Osteocyte (in vitro differentiated cells): Measurements from ENCODE around the gene SEC23A. TPM values are rescaled to one million over a fixed set of nuclear protein-coding genes. Genes with fewer than 3 reads are reported as not detected.
"Not testable (repeated sequence)": the region's sequence is repeated elsewhere in the genome, so short reads cannot be mapped to it uniquely, and the experiment has no call there.

ENCODE experiments used
- DNase-seq: peaks from one replicate; pipeline ENCODE4 v3.0.0; 2021; ENCODE audit warnings: mixed read lengths; ENCODE audit not compliant: unreplicated experiment; ENCODE audit errors: extremely low spot score
- H3K27ac Mint-ChIP-seq: one replicate; pipeline ENCODE4 v1.8.0; 2021; ENCODE audit warnings: mild to moderate bottlenecking, mixed read lengths; ENCODE audit not compliant: unreplicated experiment
- H3K27me3 Mint-ChIP-seq: one replicate; pipeline ENCODE4 v1.8.0; 2021; ENCODE audit warnings: mixed read lengths; ENCODE audit not compliant: unreplicated experiment
- H3K36me3 Mint-ChIP-seq: one replicate; pipeline ENCODE4 v1.8.0; 2021; ENCODE audit warnings: mixed read lengths; ENCODE audit not compliant: unreplicated experiment
- H3K4me1 Mint-ChIP-seq: one replicate; pipeline ENCODE4 v1.8.0; 2021; ENCODE audit warnings: mixed read lengths; ENCODE audit not compliant: unreplicated experiment
- H3K4me3 Mint-ChIP-seq: one replicate; pipeline ENCODE4 v1.8.0; 2021; ENCODE audit warnings: mild to moderate bottlenecking, moderate library complexity, mixed read lengths; ENCODE audit not compliant: unreplicated experiment
- H3K9me3 Mint-ChIP-seq: one replicate; pipeline ENCODE4 v1.8.0; 2021; ENCODE audit warnings: mixed read lengths; ENCODE audit not compliant: unreplicated experiment
- CTCF ChIP-seq: fragments of 200-600 bp; sonication (generic); IDR thresholded peaks from 2 replicates; pipeline ENCODE4 v1.5.0; 2021; ENCODE audit warnings: antibody characterized with exemption, mild to moderate bottlenecking, moderate library complexity
- total RNA-seq: library from RNA; stranded (reverse); gene quantifications from 2 replicates; pipeline ENCODE4 v1.2.1, GENCODE V29; 2021

SEC23A gene
- total RNA-seq, 1 donor from 2014 or later, result 169 TPM

DNA sequence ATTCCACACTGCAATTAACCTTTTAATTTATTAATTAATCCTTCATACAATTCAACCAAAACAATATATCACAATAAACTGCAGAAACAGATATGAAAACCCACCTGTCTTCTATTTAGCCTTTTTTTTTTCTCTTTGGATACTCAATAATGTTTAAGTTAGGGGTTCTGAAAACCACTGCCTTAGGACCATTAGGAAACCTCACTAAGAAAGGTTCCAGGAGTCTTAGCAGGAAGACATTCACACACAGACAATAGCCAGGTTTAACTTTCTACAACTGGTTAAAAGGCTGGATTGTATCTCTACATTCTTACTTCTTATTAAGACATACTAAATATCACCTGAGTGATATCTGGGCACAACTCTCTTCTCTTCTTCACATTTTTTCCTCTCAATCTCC is 3.3 kb downstream of the SEC23A start:
- no peak for DNase-seq
- Mint-ChIP-seq H3K27ac (peak overlapping the region; percentile 2), H3K9me3 (no peaks in the 10 kb centered on the region), H3K36me3 (peaks cover 7% of the 10 kb centered on the region), H3K4me1 (peaks cover 55% of the 10 kb centered on the region), H3K4me3 (peak overlapping the region; percentile 5), H3K27me3 (no peaks in the 10 kb centered on the region)
- no peak for TF ChIP-seq CTCF

DNA sequence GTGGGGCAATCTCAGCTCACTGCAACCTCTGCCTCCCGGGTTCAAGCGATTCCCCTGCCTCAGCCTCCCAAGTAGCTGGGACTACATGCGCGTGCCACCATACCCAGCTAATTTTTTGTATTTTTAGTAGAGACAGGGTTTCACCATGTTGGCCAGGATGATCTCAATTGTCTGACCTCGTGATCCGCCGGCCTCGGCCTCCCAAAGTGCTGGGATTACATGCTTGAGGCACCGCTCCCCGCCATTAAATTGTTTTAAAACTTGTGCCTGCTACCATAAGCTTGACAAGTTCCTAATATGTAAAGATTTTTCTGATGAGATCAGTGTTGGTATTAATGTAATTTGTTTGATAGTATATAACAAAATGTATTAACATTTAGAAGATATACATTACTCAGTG is 3.8 kb downstream of the SEC23A start:
- not testable (repeated sequence) for H3K9me3 Mint-ChIP-seq, H3K4me3 Mint-ChIP-seq, H3K27me3 Mint-ChIP-seq, DNase-seq, H3K27ac Mint-ChIP-seq
- peaks cover 58% of the 10 kb centered on the region for H3K4me1 Mint-ChIP-seq
- peaks cover 12% of the 10 kb centered on the region for H3K36me3 Mint-ChIP-seq

DNA sequence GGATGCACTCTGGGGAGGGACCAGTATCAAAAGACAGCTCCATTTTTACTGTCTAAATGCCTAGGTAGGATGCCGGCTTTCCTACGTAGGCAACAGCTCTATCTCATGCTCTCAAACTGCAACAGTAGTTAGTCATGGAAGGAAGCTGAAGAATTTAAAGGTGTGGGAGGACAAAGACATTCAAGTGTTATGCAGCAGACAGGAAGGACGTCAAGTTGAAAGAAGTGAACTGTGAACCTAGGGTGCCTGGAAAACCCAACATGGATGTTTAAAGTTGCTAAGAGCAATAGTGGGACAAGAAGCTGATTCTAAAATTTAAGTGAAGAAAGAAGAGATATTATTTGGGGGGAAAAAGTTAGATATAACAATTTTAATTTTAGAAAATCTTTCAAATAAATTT is 5.9 kb downstream of the SEC23A start:
- Mint-ChIP-seq H3K4me3 (no peak overlapping the region), H3K27me3 (no peaks in the 10 kb centered on the region), H3K27ac (no peak overlapping the region), H3K9me3 (no peaks in the 10 kb centered on the region), H3K36me3 (peaks cover 15% of the 10 kb centered on the region), H3K4me1 (peaks cover 47% of the 10 kb centered on the region)
- DNase-seq, result no peak
- TF ChIP-seq CTCF, result no peak

GRCh38 chr14:39094515-39094914 is 8.5 kb downstream of the SEC23A start:
- no peak for DNase-seq
- Mint-ChIP-seq H3K36me3 (peaks cover 29% of the 10 kb centered on the region), H3K4me3 (no peak overlapping the region), H3K27ac (no peak overlapping the region), H3K4me1 (peaks cover 25% of the 10 kb centered on the region), H3K9me3 (no peaks in the 10 kb centered on the region), H3K27me3 (no peaks in the 10 kb centered on the region)
- TF ChIP-seq CTCF, result no peak

DNA sequence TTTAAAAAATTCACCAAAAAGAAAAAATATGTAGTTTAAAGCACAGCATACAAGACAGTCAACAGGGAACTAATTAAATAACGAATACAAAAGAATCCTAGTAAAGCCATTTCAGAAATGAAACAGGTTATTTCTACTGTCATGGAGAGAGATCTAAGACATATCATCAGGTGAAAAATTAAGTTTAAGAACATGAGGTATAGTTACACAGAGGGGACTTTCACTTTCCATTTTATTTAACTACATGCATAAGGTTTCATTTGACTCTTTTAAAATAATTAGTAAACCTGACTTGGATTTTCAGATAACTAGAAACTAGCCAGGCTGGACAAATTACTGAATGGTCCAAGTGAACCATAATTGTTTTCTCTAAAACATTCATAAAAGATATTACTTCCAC is 11.3 kb downstream of the SEC23A start:
- DNase-seq, result no peak
- no peaks in the 10 kb centered on the region for H3K27me3 Mint-ChIP-seq

More for the DNA sequence above, 11.3 kb downstream of the SEC23A start:
- TF ChIP-seq CTCF, result no peak
- Mint-ChIP-seq H3K4me1 (peaks cover 10% of the 10 kb centered on the region), H3K4me3 (no peak overlapping the region), H3K27ac (no peak overlapping the region), H3K9me3 (no peaks in the 10 kb centered on the region), H3K36me3 (peaks cover 42% of the 10 kb centered on the region)
